CD4-positive, alpha-beta T cell (primary cell): ENCODE measurements around the gene CREB3L2. TPM values are rescaled to one million over a fixed set of nuclear protein-coding genes. Genes with fewer than 3 reads are reported as not detected.

Experiments
- ATAC-seq: fragments of 200-7000 bp; cut with Tn5 transposase; one replicate; pipeline ENCODE4 v1.10.0; 2022; ENCODE audit warnings: mild to moderate bottlenecking; ENCODE audit not compliant: poor library complexity
- CTCF ChIA-PET: fragments of 350-600 bp; sonication (Branson Sonifier 250); formaldehyde crosslinking; loops from one replicate; lab custom pipeline; 2021; ENCODE audit warnings: antibody characterized with exemption, inconsistent platforms; lab: Charles Lee
- POLR2A ChIA-PET: fragments of 350-600 bp; sonication (Branson Sonifier 250); formaldehyde crosslinking; loops from one replicate; lab custom pipeline; 2021; ENCODE audit warnings: antibody characterized with exemption, inconsistent platforms; lab: Charles Lee
- DNase-seq, 14 experiments: peaks; one replicate each; pipeline ENCODE4 v3.0.0-alpha.2; 2013 to 2020; ENCODE audit warnings: mixed read lengths in 2 of 14
- H3K27ac ChIP-seq, 2 donors: one replicate each; pipeline versions ENCODE4 v1.5.1 to v1.7.0; 2013; ENCODE audit warnings: low read length in 2 of 2, low read depth in 1 of 2, mild to moderate bottlenecking in 1 of 2
- H3K27me3 ChIP-seq, 2 experiments: 1 replicate in 1 of 2; 2 replicates in 1 of 2; pipeline versions ENCODE4 v1.6.1 to v1.7.0; 2013; ENCODE audit warnings: low read length in 2 of 2, control low read depth in 1 of 2, mild to moderate bottlenecking in 1 of 2, moderate library complexity in 1 of 2; ENCODE audit not compliant: insufficient read depth in 2 of 2, control insufficient read depth in 1 of 2
- H3K36me3 ChIP-seq: one replicate; pipeline ENCODE4 v1.6.1; 2013; ENCODE audit warnings: low read length, control low read depth; ENCODE audit not compliant: insufficient read depth
- H3K4me1 ChIP-seq: one replicate; pipeline ENCODE4 v1.6.1; 2013; ENCODE audit warnings: low read length, control low read depth; ENCODE audit not compliant: insufficient read depth
- H3K4me3 ChIP-seq: one replicate; pipeline ENCODE4 v1.5.1; 2013; ENCODE audit warnings: mild to moderate bottlenecking, low read length, moderate library complexity
- H3K9me3 ChIP-seq, 2 experiments: 1 replicate in 1 of 2; 2 replicates in 1 of 2; pipeline versions ENCODE4 v1.6.1 to v1.7.0; 2013; ENCODE audit warnings: low read length in 2 of 2, mild to moderate bottlenecking in 2 of 2, control low read depth in 1 of 2, moderate library complexity in 1 of 2; ENCODE audit not compliant: control insufficient read depth in 1 of 2, insufficient read depth in 1 of 2
- H3K27ac Mint-ChIP-seq: one replicate; pipeline ENCODE4 v1.8.0; 2020; ENCODE audit warnings: mixed read lengths
- H3K27me3 Mint-ChIP-seq: one replicate; pipeline ENCODE4 v1.8.0; 2021; ENCODE audit warnings: mixed read lengths
- H3K36me3 Mint-ChIP-seq: one replicate; pipeline ENCODE4 v1.8.0; 2021; ENCODE audit warnings: low read depth, mixed read lengths
- H3K4me1 Mint-ChIP-seq: one replicate; pipeline ENCODE4 v1.8.0; 2021; ENCODE audit warnings: low read depth, mixed read lengths
- H3K4me3 Mint-ChIP-seq: one replicate; pipeline ENCODE4 v1.8.0; 2020; ENCODE audit warnings: mild to moderate bottlenecking, mixed read lengths
- H3K9me3 Mint-ChIP-seq: one replicate; pipeline ENCODE4 v1.8.0; 2020; ENCODE audit warnings: mixed read lengths
- CTCF ChIP-seq: fragments of 200-600 bp; IDR thresholded peaks from one replicate; pipeline ENCODE4 v1.8.0; 2022; ENCODE audit warnings: antibody characterized with exemption, mild to moderate bottlenecking
- intact Hi-C, 2 experiments: fragments of 100-400 bp; cut with DNase I in 1 of 2; cut with micrococcal nuclease in 1 of 2; formaldehyde crosslinking; loops; one replicate each; pipeline versions ENCODE4 v1.15.1 to v1.9.0; 2023 to 2025; cut with DNase I, micrococcal nuclease
- total RNA-seq, 174 experiments: library from RNA in 2 of 174; stranded (reverse) in 2 of 174; gene quantifications; one replicate each; pipeline ENCODE4 v1.2.3 and lab custom pipeline; 2021 to 2026

Gene CREB3L2
- total RNA-seq, 2 experiments from 2014 or later: 11.7 to 12.9 TPM

- H3K4me3 ChIP-seq: no peak overlapping the region
- H3K27me3 Mint-ChIP-seq: no peaks in the 10 kb centered on the region
- H3K9me3 Mint-ChIP-seq: no peaks in the 10 kb centered on the region
- ChIA-PET POLR2A (no interaction called here), CTCF (no interaction called here)
- intact Hi-C loops: loop anchor here in 1 of 2 experiments (5.0 kb wide), 1 partner anchor 461 kb away; no protein-coding TSS in a partner anchor
- H3K36me3 ChIP-seq: no peaks in the 10 kb centered on the region
- H3K9me3 ChIP-seq: no peaks in the 10 kb centered on the region
- peaks cover 9% of the 10 kb centered on the region for H3K36me3 Mint-ChIP-seq
- H3K27me3 ChIP-seq: no peaks in the 10 kb centered on the region
- H3K4me1 ChIP-seq: peaks cover 33% of the 10 kb centered on the region
- no peak overlapping the region for H3K4me3 Mint-ChIP-seq
- no peak for ATAC-seq
- no peak overlapping the region for H3K27ac Mint-ChIP-seq
- peaks cover 67% of the 10 kb centered on the region for H3K4me1 Mint-ChIP-seq
- H3K27ac ChIP-seq: no peak overlapping the region
- TF ChIP-seq CTCF: no peak
- peak in 2 of 14 experiments; percentile 23 to 28 for DNase-seq
Measured at GRCh38 chr7:137996386-137996851, 5.5 kb downstream of the CREB3L2 start.

- H3K9me3 ChIP-seq: no peaks in the 10 kb centered on the region
- Mint-ChIP-seq H3K9me3 (no peaks in the 10 kb centered on the region), H3K4me1 (peaks cover 46% of the 10 kb centered on the region), H3K4me3 (no peak overlapping the region), H3K27me3 (no peaks in the 10 kb centered on the region), H3K36me3 (peaks cover 9% of the 10 kb centered on the region), H3K27ac (no peak overlapping the region)
- no peak for DNase-seq
- no peak overlapping the region for H3K4me3 ChIP-seq
- TF ChIP-seq CTCF: no peak
- intact Hi-C loops: no loop called here
- H3K36me3 ChIP-seq: no peaks in the 10 kb centered on the region
- H3K27ac ChIP-seq: no peak overlapping the region
- peaks cover 21% of the 10 kb centered on the region for H3K4me1 ChIP-seq
- ATAC-seq: no peak
- no peaks in the 10 kb centered on the region for H3K27me3 ChIP-seq
- POLR2A ChIA-PET: no interaction called here
- CTCF ChIA-PET: no interaction called here
Measured at GRCh38 chr7:137994216-137994615, 7.7 kb downstream of the CREB3L2 start.

GRCh38 chr7:137993395-137993743 is 8.5 kb downstream of the CREB3L2 start:
- TF ChIP-seq CTCF: no peak
- no peaks in the 10 kb centered on the region for H3K27me3 ChIP-seq
- POLR2A ChIA-PET: no interaction called here
- no peaks in the 10 kb centered on the region for H3K9me3 Mint-ChIP-seq
- intact Hi-C loops: no loop called here
- H3K4me1 ChIP-seq: peaks cover 21% of the 10 kb centered on the region
- no peak overlapping the region for H3K27ac ChIP-seq
- no peak overlapping the region for H3K4me3 Mint-ChIP-seq
- peaks cover 9% of the 10 kb centered on the region for H3K36me3 Mint-ChIP-seq
- no peaks in the 10 kb centered on the region for H3K9me3 ChIP-seq
- no peak for DNase-seq
- ATAC-seq: no peak
- no peak overlapping the region for H3K4me3 ChIP-seq
- no peaks in the 10 kb centered on the region for H3K36me3 ChIP-seq
- no peak overlapping the region for H3K27ac Mint-ChIP-seq
- CTCF ChIA-PET: no interaction called here
- H3K4me1 Mint-ChIP-seq: peaks cover 39% of the 10 kb centered on the region
- H3K27me3 Mint-ChIP-seq: no peaks in the 10 kb centered on the region
